ENCODE measurements around the gene WDR75. TPM values are rescaled to one million over a fixed set of nuclear protein-coding genes. Genes with fewer than 3 reads are reported as not detected.
A peak's percentile ranks its signal among the peaks of the same experiment; 100 is the strongest.

The WDR75 gene
- total and polyA plus RNA-seq, 9 of the 15 experiments (the other 6 are each of a cell fraction or from before 2014, with no cell fraction given), result 50.9 to 111 (median 76.4) TPM

- TF ChIP-seq ZMIZ1 (IDR thresholded peaks at IDR 0.05; ENCODE audit: low read depth in 2 of 2, low read length in 2 of 2) (peak in 1 of 2 experiments; percentile 54; a peak in 1 of 4 replicates), NFE2 (IDR thresholded peaks at IDR 0.05; ENCODE audit: low read depth) (peak; percentile 87), ZC3H11A (IDR thresholded peaks at IDR 0.05; ENCODE audit: low read depth, low read length) (no peak), ZFP30 (CRISPR knock-in tag; IDR thresholded peaks at IDR 0.05; ENCODE audit: borderline replicate concordance) (no peak), CBX3 (IDR thresholded peaks at IDR 0.05; ENCODE audit: borderline replicate concordance in 1 of 2, low read length in 2 of 2) (peak in 1 of 2 experiments; percentile 92; a peak in 2 of 3 replicates), JUN (IDR thresholded peaks at IDR 0.05; ENCODE audit: borderline replicate concordance, low read depth, low read length) (peak; percentile 96), JUN (CRISPR knock-in tag; IDR thresholded peaks at IDR 0.05; ENCODE audit: borderline replicate concordance) (peak; percentile 52; the same call in 1 of the 2 replicates), ZNF121 (CRISPR knock-in tag; conservative IDR thresholded peaks at IDR 0.05) (no peak), ZNF263 (CRISPR knock-in tag; IDR thresholded peaks at IDR 0.05; ENCODE audit: borderline replicate concordance) (no peak), TBL1XR1 (IDR thresholded peaks at IDR 0.05; ENCODE audit: low read length in 2 of 2) (peak in 1 of 2 experiments; percentile 38; a peak in 1 of 4 replicates), CC2D1A (IDR thresholded peaks at IDR 0.05) (0 out of 2 replicates have a peak, but pooled peaks have one; percentile 16), ETS1 (conservative IDR thresholded peaks at IDR 0.05; ENCODE audit: control insufficient read depth, low read depth, low read length) (no peak), MAFF (IDR thresholded peaks at IDR 0.05; ENCODE audit: low read length) (peak; percentile 70), SIRT6 (IDR thresholded peaks at IDR 0.05; ENCODE audit: low read depth, low read length) (no peak), ZNF639 (CRISPR knock-in tag; conservative IDR thresholded peaks at IDR 0.05 in 1 of 2, IDR thresholded peaks at IDR 0.05 in 1 of 2) (no peak), STAT5A (IDR thresholded peaks at IDR 0.05; ENCODE audit: borderline replicate concordance, low read length) (peak; percentile 58; the same call in 1 of the 2 replicates), TFAM (CRISPR knock-in tag; conservative IDR thresholded peaks at IDR 0.05) (no peak), RBM22 (IDR thresholded peaks at IDR 0.05; ENCODE audit: low read depth, low read length, poor library complexity, severe bottlenecking) (no peak)
- TF ChIP-seq, protein P1, sequence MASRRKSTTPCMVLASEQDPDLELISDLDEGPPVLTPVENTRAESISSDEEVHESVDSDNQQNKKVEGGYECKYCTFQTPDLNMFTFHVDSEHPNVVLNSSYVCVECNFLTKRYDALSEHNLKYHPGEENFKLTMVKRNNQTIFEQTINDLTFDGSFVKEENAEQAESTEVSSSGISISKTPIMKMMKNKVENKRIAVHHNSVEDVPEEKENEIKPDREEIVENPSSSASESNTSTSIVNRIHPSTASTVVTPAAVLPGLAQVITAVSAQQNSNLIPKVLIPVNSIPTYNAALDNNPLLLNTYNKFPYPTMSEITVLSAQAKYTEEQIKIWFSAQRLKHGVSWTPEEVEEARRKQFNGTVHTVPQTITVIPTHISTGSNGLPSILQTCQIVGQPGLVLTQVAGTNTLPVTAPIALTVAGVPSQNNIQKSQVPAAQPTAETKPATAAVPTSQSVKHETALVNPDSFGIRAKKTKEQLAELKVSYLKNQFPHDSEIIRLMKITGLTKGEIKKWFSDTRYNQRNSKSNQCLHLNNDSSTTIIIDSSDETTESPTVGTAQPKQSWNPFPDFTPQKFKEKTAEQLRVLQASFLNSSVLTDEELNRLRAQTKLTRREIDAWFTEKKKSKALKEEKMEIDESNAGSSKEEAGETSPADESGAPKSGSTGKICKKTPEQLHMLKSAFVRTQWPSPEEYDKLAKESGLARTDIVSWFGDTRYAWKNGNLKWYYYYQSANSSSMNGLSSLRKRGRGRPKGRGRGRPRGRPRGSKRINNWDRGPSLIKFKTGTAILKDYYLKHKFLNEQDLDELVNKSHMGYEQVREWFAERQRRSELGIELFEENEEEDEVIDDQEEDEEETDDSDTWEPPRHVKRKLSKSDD (conservative IDR thresholded peaks at IDR 0.05; ENCODE audit: low read length), result no peak
Observed at GRCh38 chr2:189506514-189506976, 65.3 kb downstream of the WDR75 start (continued).
